GM12878 (cell line): ENCODE data around the gene NDE1. TPM values are rescaled to one million over a fixed set of nuclear protein-coding genes. Genes with fewer than 3 reads are reported as not detected.

Source experiments
- ATAC-seq: fragments of 200-7000 bp; cut with Tn5 transposase; 3 replicates; pipeline ENCODE4 v1.9.1; 2020; ENCODE audit warnings: mild to moderate bottlenecking, moderate library complexity
- BruUV-seq: library from RNA; stranded (reverse); fragments of 400-500 nt; replicated peaks from 2 replicates; lab custom pipeline; 2021; lab: Mats Ljungman, UMichigan
- CTCF ChIA-PET: fragments of 300-600 bp; sonication (Branson Sonifier 250); formaldehyde crosslinking; extraction: SDS; loops from one replicate; lab custom pipeline; 2021; ENCODE audit warnings: inconsistent platforms; lab: Yijun Ruan, JAX
- POLR2A ChIA-PET: fragments of 350-600 bp; formaldehyde crosslinking; extraction: SDS; loops from one replicate; lab custom pipeline; 2021; ENCODE audit warnings: inconsistent platforms; lab: Charles Lee
- RAD21 ChIA-PET: fragments of 300-600 bp; sonication (Branson Sonifier 250); formaldehyde crosslinking; loops from one replicate; lab custom pipeline; 2023; ENCODE audit warnings: antibody characterized with exemption; ENCODE audit not compliant: unreplicated experiment; lab: Charles Lee
- SMC1A ChIA-PET: fragments of 300-600 bp; sonication (Branson Sonifier 250); formaldehyde crosslinking; loops from one replicate; lab custom pipeline; 2023; ENCODE audit not compliant: unreplicated experiment, uncharacterized antibody; lab: Charles Lee
- DNase-seq: peaks from one replicate; pipeline ENCODE4 v3.0.0-alpha.2; 2011; ENCODE audit warnings: low read depth, low spot score
- FAIRE-seq: peaks from 3 replicates; lab custom pipeline; 2011; peaks lifted over from hg19 to GRCh38; lab: Jason Lieb, UNC
- H2AFZ ChIP-seq: 2 replicates; pipeline ENCODE4 v1.6.0; 2011; ENCODE audit warnings: low read depth, low read length, control low read depth; ENCODE audit not compliant: control insufficient read depth
- H3K27ac ChIP-seq: 2 replicates; pipeline ENCODE4 v1.5.1; 2011; ENCODE audit warnings: control low read depth; ENCODE audit not compliant: control insufficient read depth, insufficient read depth
- H3K27me3 ChIP-seq, 2 experiments: replicated peaks in 1 of 2; 2 replicates each; pipeline versions ENCODE4 v1.6.0 to v1.6.1; 2011; ENCODE audit warnings: low read length in 1 of 2; ENCODE audit not compliant: control insufficient read depth in 2 of 2, insufficient read depth in 2 of 2
- H3K36me3 ChIP-seq, 2 experiments: 2 replicates each; pipeline ENCODE4 v1.5.1; 2011; ENCODE audit warnings: low read length in 1 of 2; ENCODE audit not compliant: control insufficient read depth in 2 of 2, insufficient read depth in 2 of 2
- H3K4me1 ChIP-seq: 2 replicates; pipeline ENCODE4 v1.6.1; 2011; ENCODE audit warnings: mild to moderate bottlenecking, low read length, moderate library complexity, mixed read lengths; ENCODE audit not compliant: control insufficient read depth, insufficient read depth
- H3K4me2 ChIP-seq: 2 replicates; pipeline ENCODE4 v1.6.0; 2011; ENCODE audit warnings: control low read depth; ENCODE audit not compliant: control insufficient read depth, insufficient read depth
- H3K4me3 ChIP-seq: fragments of 200-600 bp; sonication (generic); 2 replicates; pipeline ENCODE4 v1.5.1; 2016
- H3K79me2 ChIP-seq: 2 replicates; pipeline ENCODE4 v1.6.0; 2011; ENCODE audit warnings: low read length; ENCODE audit not compliant: control insufficient read depth, insufficient read depth
- H3K9ac ChIP-seq: 2 replicates; pipeline ENCODE4 v1.8.0; 2011; ENCODE audit warnings: low read length, control low read depth, mixed read lengths; ENCODE audit not compliant: control insufficient read depth, insufficient read depth
- H3K9me3 ChIP-seq: replicated peaks from 3 replicates; pipeline ENCODE4 v1.5.1; 2011; ENCODE audit warnings: mild to moderate bottlenecking, low read length; ENCODE audit not compliant: control insufficient read depth, insufficient read depth
- H4K20me1 ChIP-seq: 2 replicates; pipeline ENCODE4 v1.6.0; 2011; ENCODE audit not compliant: control insufficient read depth, insufficient read depth
- BACH1 ChIP-seq: fragments of 450-650 bp; IDR thresholded peaks from 2 replicates; pipeline ENCODE4 v1.6.1; 2017; ENCODE audit warnings: mild to moderate bottlenecking, borderline replicate concordance
- IRF4 ChIP-seq: IDR thresholded peaks from 2 replicates; pipeline ENCODE4 v1.6.1; 2011; ENCODE audit warnings: low read depth, low read length
- MEF2A ChIP-seq: IDR thresholded peaks from 2 replicates; pipeline ENCODE4 v1.6.1; 2011; ENCODE audit warnings: low read depth, mild to moderate bottlenecking, low read length, moderate library complexity; ENCODE audit not compliant: insufficient read depth
- SMARCA5 ChIP-seq: fragments of 450-650 bp; IDR thresholded peaks from 2 replicates; pipeline ENCODE4 v1.6.1; 2017; ENCODE audit warnings: mild to moderate bottlenecking
- STAT1 ChIP-seq: fragments of 450-650 bp; conservative IDR thresholded peaks from 2 replicates; pipeline ENCODE4 v1.6.1; 2014; ENCODE audit warnings: antibody characterized with exemption, mild to moderate bottlenecking
- WGBS: methylation state at CpG from one replicate; pipeline ENCODE4 v1.1.6; 2016; ENCODE audit warnings: low lambda C conversion rate; ENCODE audit not compliant: insufficient replicate concordance, insufficient coverage; ENCODE audit errors: missing lambda C conversion rate; 5-methylcytosine and 5-hydroxymethylcytosine counted together
- in situ Hi-C: fragments of 300-500 bp; cut with MboI; formaldehyde crosslinking; loops from 9 replicates; pipeline ENCODE4 v1.14.3; 2018; ENCODE audit warnings: mixed read lengths
- intact Hi-C: fragments of 100-400 bp; cut with micrococcal nuclease; formaldehyde crosslinking; loops from one replicate; pipeline ENCODE4 v1.14.2; 2022; ENCODE audit not compliant: unreplicated experiment
- polyA plus RNA-seq, 11 experiments: library from polyadenylated mRNA; depleted of rRNA in 4 of 11; unstranded in 6 of 11; stranded (reverse) in 5 of 11; fragments of >200 nt; fragmentation: Nextera tagmentation in 4 of 11; fragmentation: Illumina TruSeq in 1 of 11; extraction: Ambion mirVana in 4 of 11; extraction: Trizol in 1 of 11; gene quantifications; 1 replicate in 1 of 11; 2 replicates in 10 of 11; pipeline versions ENCODE4 v1.2.1 to v1.2.3, GENCODE V29; 2011 to 2016; ENCODE audit warnings: inconsistent platforms in 2 of 11, missing spikeins in 2 of 11, low read depth in 1 of 11
- total RNA-seq, 4 experiments: library from RNA; depleted of rRNA in 3 of 4; stranded (reverse); fragments of >200 nt in 3 of 4; fragmentation: Illumina TruSeq in 1 of 4; extraction: Trizol in 1 of 4; gene quantifications; 2 replicates each; pipeline versions ENCODE4 v1.2.1 to v1.2.3, GENCODE V29; 2013 to 2021
- TF ChIP-seq, protein P1 (sequence below): IDR thresholded peaks from 2 replicates; pipeline ENCODE4 v1.6.1; 2012; ENCODE audit warnings: low read depth, low read length, improper control_type of control experiment
- TF ChIP-seq, protein P2 (sequence below): fragments of 450-650 bp; IDR thresholded peaks from 2 replicates; pipeline ENCODE4 v1.6.1; 2018; ENCODE audit warnings: mild to moderate bottlenecking, low read depth, moderate library complexity; ENCODE audit not compliant: partially characterized antibody
- TF ChIP-seq, protein P3 (sequence below): fragments of 450-650 bp; IDR thresholded peaks from 2 replicates; pipeline ENCODE4 v1.6.1; 2017; ENCODE audit warnings: mild to moderate bottlenecking, low read depth, inconsistent platforms; ENCODE audit not compliant: poor library complexity, severe bottlenecking
- TF ChIP-seq, protein P4 (sequence below): IDR thresholded peaks from 2 replicates; pipeline ENCODE4 v1.6.1; 2011; ENCODE audit warnings: low read depth, low read length, improper control_type of control experiment, borderline replicate concordance
- TF ChIP-seq, protein P5 (sequence below): fragments of 450-650 bp; conservative IDR thresholded peaks from 2 replicates; pipeline ENCODE4 v1.6.1; 2017; ENCODE audit warnings: mild to moderate bottlenecking, moderate library complexity

The NDE1 gene
- total and polyA plus RNA-seq, 10 of the 15 experiments (the other 5 are each of a cell fraction or from before 2014, with no cell fraction given), result 5.7 to 148 (median 87.8) TPM

DNA sequence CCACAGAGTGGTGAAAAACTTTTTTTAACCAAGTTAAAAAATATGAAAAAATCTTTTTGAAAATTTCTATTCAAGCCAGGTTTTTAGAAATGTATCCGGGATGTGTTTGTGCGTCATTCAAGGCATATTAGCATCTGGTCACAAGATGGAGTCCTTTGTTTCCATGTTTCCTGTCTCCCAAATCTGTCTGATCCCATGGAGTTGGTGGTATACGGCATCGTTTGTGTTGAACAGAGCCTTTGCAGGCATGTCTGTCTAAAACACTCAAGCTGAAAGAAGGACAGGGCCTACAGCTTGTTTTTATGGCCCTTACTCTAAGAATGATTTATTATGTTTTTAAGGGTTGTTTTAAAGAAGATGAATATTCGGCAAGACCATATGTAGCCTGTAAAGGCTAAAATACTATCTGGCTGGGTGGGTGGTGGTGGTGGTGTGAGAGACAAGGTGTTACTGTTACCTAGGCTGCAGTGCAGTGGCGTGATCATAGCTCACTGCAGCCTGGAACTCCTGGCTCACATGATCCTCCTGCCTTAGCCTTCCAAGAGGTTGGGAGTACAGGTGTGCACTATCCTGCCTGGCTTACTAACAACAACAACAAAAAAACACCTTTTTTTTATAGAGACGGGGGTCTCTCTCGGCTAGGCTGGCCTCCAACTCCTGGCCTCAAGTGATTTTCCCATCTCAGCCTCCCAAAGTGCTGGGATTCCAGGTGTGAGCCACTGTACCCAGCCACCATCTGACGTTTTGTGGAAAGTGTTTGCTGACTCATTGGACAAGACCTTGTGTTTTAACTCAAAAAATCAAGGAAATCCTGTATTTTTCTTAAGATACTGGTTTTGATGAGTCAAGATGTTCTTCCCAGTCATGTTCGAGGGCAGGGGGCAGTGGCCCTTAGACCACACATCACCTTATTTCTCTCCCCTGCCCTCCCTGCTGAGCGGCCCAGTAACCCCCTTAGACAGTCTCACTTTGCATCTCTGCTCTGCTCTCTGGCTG lies 52.2 kb downstream of the NDE1 start:
- no peaks in the 10 kb centered on the region for H3K79me2 ChIP-seq
- in situ Hi-C loops, result no loop called here
- ChIA-PET POLR2A (no interaction called here), RAD21 (interaction anchor here (1.0 to 1.1 kb wide), 2 partner anchors 11 to 60 kb away, joined by 3 read pairs; partner anchors contain the start of gene MARF1), CTCF (interaction anchor here (1.6 kb wide), 1 partner anchor 69 kb away, joined by 3 read pairs; no protein-coding TSS in a partner anchor), SMC1A (no interaction called here)
- H3K36me3 ChIP-seq, result peaks cover 20 to 34% of the 10 kb centered on the region in 2 experiments
- no peak overlapping the region for H3K4me2 ChIP-seq
- no peaks in the 10 kb centered on the region for H3K9me3 ChIP-seq
- no peaks in the 10 kb centered on the region for H3K4me1 ChIP-seq
- H3K27ac ChIP-seq, result no peak overlapping the region
- H4K20me1 ChIP-seq, result no peaks in the 10 kb centered on the region
- H3K9ac ChIP-seq, result no peak overlapping the region
- no peak for FAIRE-seq
- H2AFZ ChIP-seq, result no peak overlapping the region
- intact Hi-C loops, result loop anchor here (10.0 kb wide), 1 partner anchor 277 kb away; no protein-coding TSS in a partner anchor
- H3K4me3 ChIP-seq, result no peak overlapping the region
- WGBS, result 77% methylated on average over 11 of the region's 11 CpGs
- no peak for DNase-seq
- no peak for ATAC-seq
- no peaks in the 10 kb centered on the region for H3K27me3 ChIP-seq
- BruUV-seq, result no TSS peak
- TF ChIP-seq, protein P1, sequence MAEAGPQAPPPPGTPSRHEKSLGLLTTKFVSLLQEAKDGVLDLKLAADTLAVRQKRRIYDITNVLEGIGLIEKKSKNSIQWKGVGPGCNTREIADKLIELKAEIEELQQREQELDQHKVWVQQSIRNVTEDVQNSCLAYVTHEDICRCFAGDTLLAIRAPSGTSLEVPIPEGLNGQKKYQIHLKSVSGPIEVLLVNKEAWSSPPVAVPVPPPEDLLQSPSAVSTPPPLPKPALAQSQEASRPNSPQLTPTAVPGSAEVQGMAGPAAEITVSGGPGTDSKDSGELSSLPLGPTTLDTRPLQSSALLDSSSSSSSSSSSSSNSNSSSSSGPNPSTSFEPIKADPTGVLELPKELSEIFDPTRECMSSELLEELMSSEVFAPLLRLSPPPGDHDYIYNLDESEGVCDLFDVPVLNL, result no peak
- TF ChIP-seq SMARCA5, result no peak
- no peak for TF ChIP-seq MEF2A
- TF ChIP-seq, protein P2, sequence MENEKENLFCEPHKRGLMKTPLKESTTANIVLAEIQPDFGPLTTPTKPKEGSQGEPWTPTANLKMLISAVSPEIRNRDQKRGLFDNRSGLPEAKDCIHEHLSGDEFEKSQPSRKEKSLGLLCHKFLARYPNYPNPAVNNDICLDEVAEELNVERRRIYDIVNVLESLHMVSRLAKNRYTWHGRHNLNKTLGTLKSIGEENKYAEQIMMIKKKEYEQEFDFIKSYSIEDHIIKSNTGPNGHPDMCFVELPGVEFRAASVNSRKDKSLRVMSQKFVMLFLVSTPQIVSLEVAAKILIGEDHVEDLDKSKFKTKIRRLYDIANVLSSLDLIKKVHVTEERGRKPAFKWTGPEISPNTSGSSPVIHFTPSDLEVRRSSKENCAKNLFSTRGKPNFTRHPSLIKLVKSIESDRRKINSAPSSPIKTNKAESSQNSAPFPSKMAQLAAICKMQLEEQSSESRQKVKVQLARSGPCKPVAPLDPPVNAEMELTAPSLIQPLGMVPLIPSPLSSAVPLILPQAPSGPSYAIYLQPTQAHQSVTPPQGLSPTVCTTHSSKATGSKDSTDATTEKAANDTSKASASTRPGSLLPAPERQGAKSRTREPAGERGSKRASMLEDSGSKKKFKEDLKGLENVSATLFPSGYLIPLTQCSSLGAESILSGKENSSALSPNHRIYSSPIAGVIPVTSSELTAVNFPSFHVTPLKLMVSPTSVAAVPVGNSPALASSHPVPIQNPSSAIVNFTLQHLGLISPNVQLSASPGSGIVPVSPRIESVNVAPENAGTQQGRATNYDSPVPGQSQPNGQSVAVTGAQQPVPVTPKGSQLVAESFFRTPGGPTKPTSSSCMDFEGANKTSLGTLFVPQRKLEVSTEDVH, result no peak
- TF ChIP-seq, protein P3, sequence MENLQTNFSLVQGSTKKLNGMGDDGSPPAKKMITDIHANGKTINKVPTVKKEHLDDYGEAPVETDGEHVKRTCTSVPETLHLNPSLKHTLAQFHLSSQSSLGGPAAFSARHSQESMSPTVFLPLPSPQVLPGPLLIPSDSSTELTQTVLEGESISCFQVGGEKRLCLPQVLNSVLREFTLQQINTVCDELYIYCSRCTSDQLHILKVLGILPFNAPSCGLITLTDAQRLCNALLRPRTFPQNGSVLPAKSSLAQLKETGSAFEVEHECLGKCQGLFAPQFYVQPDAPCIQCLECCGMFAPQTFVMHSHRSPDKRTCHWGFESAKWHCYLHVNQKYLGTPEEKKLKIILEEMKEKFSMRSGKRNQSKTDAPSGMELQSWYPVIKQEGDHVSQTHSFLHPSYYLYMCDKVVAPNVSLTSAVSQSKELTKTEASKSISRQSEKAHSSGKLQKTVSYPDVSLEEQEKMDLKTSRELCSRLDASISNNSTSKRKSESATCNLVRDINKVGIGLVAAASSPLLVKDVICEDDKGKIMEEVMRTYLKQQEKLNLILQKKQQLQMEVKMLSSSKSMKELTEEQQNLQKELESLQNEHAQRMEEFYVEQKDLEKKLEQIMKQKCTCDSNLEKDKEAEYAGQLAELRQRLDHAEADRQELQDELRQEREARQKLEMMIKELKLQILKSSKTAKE, result no peak
- no peak for TF ChIP-seq IRF4
- TF ChIP-seq, protein P4, sequence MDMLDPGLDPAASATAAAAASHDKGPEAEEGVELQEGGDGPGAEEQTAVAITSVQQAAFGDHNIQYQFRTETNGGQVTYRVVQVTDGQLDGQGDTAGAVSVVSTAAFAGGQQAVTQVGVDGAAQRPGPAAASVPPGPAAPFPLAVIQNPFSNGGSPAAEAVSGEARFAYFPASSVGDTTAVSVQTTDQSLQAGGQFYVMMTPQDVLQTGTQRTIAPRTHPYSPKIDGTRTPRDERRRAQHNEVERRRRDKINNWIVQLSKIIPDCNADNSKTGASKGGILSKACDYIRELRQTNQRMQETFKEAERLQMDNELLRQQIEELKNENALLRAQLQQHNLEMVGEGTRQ, result no peak
- TF ChIP-seq, protein P5, sequence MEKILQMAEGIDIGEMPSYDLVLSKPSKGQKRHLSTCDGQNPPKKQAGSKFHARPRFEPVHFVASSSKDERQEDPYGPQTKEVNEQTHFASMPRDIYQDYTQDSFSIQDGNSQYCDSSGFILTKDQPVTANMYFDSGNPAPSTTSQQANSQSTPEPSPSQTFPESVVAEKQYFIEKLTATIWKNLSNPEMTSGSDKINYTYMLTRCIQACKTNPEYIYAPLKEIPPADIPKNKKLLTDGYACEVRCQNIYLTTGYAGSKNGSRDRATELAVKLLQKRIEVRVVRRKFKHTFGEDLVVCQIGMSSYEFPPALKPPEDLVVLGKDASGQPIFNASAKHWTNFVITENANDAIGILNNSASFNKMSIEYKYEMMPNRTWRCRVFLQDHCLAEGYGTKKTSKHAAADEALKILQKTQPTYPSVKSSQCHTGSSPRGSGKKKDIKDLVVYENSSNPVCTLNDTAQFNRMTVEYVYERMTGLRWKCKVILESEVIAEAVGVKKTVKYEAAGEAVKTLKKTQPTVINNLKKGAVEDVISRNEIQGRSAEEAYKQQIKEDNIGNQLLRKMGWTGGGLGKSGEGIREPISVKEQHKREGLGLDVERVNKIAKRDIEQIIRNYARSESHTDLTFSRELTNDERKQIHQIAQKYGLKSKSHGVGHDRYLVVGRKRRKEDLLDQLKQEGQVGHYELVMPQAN, result no peak
- no peak for TF ChIP-seq STAT1
- no peak for TF ChIP-seq BACH1
